Kidney glomerular epithelial cell (primary cell): ENCODE measurements around the gene SRSF2.
"Not testable (repeated sequence)": the region's sequence is repeated elsewhere in the genome, so short reads cannot be mapped to it uniquely, and the experiment has no call there.

ENCODE experiments used
- DNase-seq: peaks from one replicate; lab custom pipeline; 2025; lab: John Stamatoyannopoulos, UW

The SRSF2 gene

GRCh38 chr17:76700617-76701470 is 36.3 kb downstream of the SRSF2 start:
- peak; percentile 70 for DNase-seq

- DNase-seq: no peak
Measured at GRCh38 chr17:76700270-76700616, 36.9 kb downstream of the SRSF2 start.

DNA sequence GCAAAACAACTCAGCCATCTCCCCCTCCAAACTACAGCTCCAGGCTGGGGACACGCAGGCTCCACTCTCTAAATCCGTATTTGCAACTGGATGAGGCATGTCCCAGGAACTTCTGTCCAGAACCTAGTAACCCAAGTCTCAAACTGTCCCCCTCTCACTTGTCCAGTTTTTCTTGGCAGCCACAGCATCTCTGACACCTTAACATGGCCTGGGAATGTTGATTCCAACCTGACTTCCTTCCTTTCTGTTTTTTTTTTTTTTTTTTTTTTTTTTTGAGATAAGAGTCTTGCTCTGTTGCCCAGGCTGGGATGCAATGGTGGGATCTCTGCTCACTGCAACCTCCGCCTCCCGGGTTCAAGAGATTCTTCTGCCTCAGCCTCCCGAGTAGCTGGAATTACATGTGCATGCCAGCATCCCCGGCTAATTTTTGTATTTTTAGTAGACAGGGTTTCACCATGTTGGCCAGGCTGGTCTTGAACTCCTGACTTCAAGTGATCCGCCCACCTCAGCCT is 38.6 kb downstream of the SRSF2 start:
- DNase-seq: not testable (repeated sequence)

GRCh38 chr17:76697702-76698465 is 39.2 kb downstream of the SRSF2 start:
- DNase-seq: peak; percentile 55

DNA sequence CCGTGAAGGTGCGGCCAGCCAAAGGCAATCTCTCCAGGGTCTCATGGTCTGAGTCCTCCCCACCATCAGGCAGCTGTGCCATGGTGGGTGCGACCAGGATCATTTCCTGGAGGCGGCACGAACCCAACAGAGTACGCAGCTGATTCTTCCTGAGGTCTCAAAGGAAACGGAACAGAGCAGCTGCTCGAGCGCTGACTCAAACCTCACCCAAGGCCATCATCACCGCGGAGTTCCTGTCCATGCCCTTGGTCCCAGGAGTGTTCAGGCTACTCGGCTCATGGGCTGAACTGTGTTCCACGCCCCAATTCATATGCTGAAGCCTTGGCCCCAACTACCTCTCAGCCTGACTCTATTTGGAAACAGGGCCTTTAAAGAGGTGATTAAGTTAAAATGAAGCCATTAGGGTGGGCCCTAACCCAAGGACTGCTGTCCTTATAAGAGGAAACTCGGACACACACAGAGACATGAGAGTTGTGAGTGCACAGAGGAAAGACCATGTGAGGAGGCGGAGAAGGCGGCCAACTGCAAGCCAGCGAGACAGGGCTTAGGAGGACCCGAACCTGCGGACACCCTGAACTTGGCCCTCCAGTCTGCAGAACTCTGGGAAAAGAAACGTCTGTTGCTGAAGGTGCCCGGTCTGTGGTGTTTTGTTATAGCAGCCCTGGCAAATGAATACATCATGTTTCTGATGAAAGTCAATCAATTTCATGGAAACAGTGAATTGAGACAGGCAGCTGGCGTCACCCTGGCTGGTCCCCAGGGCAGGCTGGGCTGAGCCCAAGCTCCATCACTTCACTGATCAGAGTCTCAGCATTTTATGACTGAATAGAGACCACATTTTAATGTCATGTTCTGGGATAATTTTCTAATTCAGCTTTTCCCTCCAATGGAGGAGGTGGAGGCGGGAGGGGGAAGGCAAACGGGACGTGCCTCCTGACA is 40.1 kb downstream of the SRSF2 start:
- no peak for DNase-seq

GRCh38 chr17:76695059-76695831 is 41.9 kb downstream of the SRSF2 start:
- peak; percentile 38 for DNase-seq

DNA sequence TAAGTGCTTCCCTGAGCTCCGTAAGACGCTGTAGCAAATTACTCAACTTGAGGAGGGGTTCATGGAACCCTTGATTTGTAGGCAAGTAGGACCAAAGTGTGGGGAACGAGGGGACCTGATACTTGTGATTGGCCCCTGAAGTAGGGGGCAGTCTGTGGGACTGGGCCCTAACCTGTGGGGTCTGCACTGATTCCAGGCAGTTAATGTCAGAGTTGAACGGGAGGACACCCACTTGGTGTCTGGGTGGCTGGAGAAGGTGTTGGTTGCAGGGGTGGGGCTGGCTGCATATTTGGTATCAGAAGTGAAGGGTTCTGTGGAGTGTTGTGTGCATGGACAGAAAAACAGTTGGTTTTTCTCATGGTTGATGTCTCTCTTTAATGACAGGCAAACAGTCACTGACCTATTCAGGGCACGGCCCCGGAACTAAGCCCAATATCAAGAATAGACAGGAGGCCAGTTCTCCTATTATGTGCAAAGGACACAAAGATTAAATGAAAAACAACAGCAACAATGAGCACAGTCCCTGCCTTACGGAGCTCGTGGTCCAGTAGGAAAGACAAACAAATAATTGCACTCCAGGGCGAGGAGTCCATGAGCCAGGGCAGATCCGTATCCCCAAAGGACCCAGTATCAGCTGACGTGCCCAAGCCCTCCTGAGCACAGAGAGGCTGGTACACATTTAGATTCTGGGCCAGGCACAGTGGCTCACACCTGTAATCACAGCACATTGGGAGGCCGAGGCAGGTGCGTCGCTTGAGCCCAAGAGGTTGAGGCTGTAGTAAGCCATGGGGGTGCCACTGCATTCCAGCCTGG is 45.5 kb downstream of the SRSF2 start:
- no peak for DNase-seq

DNA sequence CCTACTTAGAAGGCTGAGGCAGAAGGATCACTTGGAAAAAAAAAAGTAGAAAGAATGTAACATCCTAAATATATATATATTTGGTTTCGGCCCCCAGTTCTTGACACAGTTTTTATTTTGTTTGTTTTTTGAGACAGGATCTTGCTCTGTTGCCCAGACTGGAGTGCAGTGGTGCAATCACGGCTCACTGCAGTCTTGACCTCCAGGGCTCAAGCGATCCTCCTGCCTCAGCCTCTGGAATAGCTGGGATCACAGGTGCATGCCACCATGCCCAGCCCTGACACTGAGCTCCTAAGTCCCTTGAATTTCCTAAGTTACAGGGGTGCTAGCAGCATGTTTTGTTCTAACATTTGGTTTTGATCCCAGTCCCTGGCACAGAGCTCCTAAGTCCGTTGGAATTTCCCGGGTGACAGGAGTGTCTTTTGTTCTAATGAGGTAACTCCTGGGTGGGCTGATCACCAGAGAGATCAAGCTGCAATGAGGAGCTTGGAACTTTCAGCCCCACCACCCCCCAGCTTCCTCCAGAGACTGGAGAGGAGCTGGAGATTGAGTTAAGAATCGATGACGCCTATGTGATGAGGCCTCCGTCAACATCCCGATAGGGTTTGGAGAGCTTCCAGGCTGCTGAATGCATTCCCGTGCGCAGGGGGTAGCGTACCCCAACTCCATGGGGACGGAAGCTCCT is 46.4 kb downstream of the SRSF2 start:
- DNase-seq: no peak

- DNase-seq: no peak
Measured at GRCh38 chr17:76689859-76690258, 47.3 kb downstream of the SRSF2 start.

DNA sequence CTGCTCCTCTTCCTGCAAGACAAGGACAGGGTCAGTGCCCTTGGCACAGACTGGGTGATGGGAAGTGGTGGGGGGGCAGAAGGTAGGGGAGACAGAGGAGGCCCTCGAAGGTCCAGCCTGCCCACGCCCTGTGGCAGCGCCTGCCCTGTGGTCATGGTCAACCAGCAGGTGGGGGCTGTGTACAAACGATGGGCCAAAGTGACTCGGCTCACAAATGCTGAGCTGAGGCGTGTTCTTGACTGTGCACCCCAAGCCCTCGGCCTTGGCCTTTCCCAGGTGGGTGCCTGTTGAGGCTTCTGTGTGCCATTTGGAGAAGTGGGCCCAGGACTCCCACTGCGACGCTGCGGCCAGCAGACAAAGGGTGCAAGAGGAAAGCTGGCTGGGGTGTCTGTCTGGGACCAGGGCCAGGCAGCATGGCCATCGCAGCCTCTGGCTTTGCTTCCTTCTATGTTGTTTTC is 48.9 kb downstream of the SRSF2 start:
- DNase-seq: no peak

DNA sequence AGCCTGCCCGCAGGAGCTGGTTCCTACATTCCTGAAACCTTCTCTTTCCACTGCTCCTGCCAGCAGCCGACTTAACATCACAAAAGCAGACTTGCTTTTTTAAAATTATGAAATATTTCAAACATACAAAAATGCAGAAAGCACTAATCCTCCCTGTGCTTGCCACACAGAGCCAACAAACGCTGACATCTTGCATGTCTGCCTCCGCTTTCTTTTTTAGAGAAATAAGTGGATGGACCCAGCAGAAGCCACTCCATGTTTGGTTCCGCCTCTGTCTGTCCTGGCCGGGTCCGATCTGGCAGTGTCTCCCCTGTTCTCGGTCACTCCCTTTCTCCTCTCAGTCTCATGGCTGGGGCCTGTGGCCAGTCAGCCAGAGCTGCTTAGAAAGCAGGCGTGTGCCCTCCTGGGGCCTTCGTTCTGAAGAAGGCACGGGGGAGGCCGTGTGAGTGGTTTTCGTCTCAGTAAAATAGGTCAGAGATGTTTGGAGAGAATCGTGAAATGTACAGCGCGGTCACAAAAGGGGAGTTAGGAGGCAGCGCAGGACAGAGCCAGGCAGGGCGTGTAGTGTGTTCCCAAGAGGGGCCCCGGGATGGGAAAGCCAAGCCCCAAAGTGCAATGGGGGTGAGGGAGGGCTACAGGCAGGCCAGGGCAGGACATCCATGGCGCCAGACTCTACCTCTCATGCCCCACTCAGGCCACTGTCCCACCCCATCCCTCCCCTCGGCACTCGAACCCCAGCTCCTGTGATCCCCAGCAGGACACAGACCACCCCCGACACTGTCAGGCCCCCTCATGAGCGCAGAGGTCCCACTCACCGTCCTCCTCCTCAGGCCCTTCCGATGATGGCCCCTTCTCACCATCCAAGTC is 49.6 kb downstream of the SRSF2 start:
- DNase-seq: no peak

GRCh38 chr17:76686538-76687297 is 50.4 kb downstream of the SRSF2 start:
- no peak for DNase-seq

DNA sequence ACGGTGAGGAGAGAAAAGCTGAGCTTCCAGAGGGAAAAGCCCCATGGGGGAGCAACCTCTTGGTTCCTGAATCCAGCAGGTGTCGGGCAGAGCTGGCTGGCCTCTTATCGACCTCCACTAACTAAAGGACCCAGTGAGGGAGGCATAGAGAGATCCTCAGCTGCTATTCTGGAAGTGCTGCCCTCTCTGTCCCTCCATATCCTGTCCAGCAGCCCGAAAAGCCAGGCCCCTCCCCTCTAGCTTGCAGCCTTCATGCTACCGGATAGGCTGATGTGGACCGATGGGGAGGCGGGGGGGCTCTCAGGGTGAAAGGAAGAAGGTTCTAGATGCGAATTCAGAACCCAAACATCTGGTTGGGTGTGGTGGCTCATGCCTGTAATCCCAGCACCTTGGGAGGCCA is 51.3 kb downstream of the SRSF2 start:
- DNase-seq: no peak

DNA sequence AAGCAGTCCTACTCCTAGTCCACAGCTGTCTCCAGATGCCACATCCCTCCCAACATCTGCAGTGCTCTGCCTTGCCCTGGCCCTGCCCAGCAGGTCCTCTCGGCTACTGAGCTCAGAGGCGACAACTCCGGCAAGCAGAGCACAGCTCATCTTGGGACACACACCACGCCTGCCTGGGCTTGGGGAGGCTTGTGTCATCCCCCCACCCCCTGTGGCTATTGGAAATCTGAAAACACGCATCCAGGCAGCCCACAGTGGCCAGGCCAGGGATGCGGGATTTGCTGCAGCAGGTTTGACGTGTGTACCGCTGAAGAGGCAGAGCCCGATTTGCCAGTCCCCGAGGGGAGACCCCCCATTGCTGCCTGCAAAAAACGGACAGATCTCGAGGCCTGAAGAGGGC is 51.8 kb downstream of the SRSF2 start:
- no peak for DNase-seq

DNA sequence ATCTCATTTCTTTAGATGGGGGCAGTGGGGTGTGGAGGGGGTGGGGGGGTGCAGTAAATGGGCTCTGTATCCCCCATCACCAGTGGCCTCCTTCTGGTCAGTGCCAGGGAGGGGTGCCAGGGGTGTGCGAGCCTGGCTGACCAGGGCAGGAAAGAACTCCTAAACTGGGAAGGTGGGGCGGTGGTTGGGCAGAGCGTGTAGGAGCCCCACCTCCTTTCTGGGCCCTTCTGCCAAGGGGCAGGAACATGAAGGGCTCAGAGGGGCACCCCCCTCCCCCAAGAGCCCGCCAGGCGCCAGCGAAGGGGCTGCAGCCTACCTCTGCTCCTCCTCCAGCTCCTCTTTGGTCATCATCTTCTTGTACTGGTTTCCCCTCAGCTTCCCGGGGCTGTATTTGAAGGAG is 52.4 kb downstream of the SRSF2 start:
- DNase-seq: no peak
